Loucy (cell line): ENCODE data around the gene DCDC2.

Experiments
- EZH2phosphoT487 ChIP-seq: fragments of 200-600 bp; IDR thresholded peaks from 2 replicates; pipeline ENCODE4 v1.6.1; 2018; ENCODE audit warnings: antibody characterized with exemption, mild to moderate bottlenecking, moderate library complexity, borderline replicate concordance
- TF ChIP-seq, protein P1 (sequence below): fragments of 200-600 bp; sonication (generic); conservative IDR thresholded peaks from 2 replicates; pipeline ENCODE4 v1.5.1; 2014; ENCODE audit warnings: mild to moderate bottlenecking, antibody characterized with exemption, low read length

DNA sequence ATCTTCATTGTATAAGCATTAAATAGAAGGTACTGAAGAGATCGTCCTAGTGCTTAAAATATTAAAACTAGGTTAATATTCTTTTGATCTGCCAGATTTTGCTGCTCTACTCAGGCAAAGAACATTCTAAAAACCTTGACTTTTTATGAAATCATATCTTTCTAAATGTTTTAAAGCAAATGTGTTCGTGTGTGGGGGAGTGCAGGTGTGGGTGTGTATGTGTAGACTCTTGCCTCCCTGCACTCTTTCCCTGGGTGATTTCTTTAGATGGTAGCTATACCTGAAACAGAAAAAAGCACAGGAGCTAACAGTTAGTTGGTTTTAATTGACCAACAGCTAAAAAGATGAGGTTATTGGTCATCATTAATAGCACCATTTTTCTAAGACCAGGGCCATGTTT, 226.1 kb downstream of the DCDC2 start:
- TF ChIP-seq, protein P1, sequence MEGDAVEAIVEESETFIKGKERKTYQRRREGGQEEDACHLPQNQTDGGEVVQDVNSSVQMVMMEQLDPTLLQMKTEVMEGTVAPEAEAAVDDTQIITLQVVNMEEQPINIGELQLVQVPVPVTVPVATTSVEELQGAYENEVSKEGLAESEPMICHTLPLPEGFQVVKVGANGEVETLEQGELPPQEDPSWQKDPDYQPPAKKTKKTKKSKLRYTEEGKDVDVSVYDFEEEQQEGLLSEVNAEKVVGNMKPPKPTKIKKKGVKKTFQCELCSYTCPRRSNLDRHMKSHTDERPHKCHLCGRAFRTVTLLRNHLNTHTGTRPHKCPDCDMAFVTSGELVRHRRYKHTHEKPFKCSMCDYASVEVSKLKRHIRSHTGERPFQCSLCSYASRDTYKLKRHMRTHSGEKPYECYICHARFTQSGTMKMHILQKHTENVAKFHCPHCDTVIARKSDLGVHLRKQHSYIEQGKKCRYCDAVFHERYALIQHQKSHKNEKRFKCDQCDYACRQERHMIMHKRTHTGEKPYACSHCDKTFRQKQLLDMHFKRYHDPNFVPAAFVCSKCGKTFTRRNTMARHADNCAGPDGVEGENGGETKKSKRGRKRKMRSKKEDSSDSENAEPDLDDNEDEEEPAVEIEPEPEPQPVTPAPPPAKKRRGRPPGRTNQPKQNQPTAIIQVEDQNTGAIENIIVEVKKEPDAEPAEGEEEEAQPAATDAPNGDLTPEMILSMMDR, result no peak
- TF ChIP-seq EZH2phosphoT487, result no peak
